Nephron progenitor cell (in vitro differentiated cells): Measurements from ENCODE around the gene PRAF2.
A peak's percentile ranks its signal among the peaks of the same experiment; 100 is the strongest.

ENCODE experiments used
- DNase-seq: peaks from one replicate; pipeline ENCODE4 v3.0.0; 2021
- H3K27ac Mint-ChIP-seq: 2 replicates; pipeline ENCODE4 v1.8.0; 2021; ENCODE audit warnings: mild to moderate bottlenecking, moderate library complexity, mixed read lengths
- H3K27me3 Mint-ChIP-seq: 2 replicates; pipeline ENCODE4 v1.8.0; 2021; ENCODE audit warnings: mild to moderate bottlenecking, low read depth, mixed read lengths; ENCODE audit not compliant: poor library complexity
- H3K36me3 Mint-ChIP-seq: 2 replicates; pipeline ENCODE4 v1.8.0; 2021; ENCODE audit warnings: low read depth, mixed read lengths
- H3K4me1 Mint-ChIP-seq: 2 replicates; pipeline ENCODE4 v1.8.0; 2021; ENCODE audit warnings: mixed read lengths
- H3K4me3 Mint-ChIP-seq: 2 replicates; pipeline ENCODE4 v1.8.0; 2021; ENCODE audit warnings: mild to moderate bottlenecking, moderate library complexity, mixed read lengths
- H3K9me3 Mint-ChIP-seq: 2 replicates; pipeline ENCODE4 v1.8.0; 2021; ENCODE audit warnings: mild to moderate bottlenecking, moderate library complexity, mixed read lengths
- TF ChIP-seq, protein P1 (sequence below): fragments of 200-600 bp; sonication (generic); IDR thresholded peaks from 2 replicates; pipeline ENCODE4 v1.5.0; 2021; ENCODE audit warnings: antibody characterized with exemption

The PRAF2 gene, protein sequence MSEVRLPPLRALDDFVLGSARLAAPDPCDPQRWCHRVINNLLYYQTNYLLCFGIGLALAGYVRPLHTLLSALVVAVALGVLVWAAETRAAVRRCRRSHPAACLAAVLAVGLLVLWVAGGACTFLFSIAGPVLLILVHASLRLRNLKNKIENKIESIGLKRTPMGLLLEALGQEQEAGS

DNA sequence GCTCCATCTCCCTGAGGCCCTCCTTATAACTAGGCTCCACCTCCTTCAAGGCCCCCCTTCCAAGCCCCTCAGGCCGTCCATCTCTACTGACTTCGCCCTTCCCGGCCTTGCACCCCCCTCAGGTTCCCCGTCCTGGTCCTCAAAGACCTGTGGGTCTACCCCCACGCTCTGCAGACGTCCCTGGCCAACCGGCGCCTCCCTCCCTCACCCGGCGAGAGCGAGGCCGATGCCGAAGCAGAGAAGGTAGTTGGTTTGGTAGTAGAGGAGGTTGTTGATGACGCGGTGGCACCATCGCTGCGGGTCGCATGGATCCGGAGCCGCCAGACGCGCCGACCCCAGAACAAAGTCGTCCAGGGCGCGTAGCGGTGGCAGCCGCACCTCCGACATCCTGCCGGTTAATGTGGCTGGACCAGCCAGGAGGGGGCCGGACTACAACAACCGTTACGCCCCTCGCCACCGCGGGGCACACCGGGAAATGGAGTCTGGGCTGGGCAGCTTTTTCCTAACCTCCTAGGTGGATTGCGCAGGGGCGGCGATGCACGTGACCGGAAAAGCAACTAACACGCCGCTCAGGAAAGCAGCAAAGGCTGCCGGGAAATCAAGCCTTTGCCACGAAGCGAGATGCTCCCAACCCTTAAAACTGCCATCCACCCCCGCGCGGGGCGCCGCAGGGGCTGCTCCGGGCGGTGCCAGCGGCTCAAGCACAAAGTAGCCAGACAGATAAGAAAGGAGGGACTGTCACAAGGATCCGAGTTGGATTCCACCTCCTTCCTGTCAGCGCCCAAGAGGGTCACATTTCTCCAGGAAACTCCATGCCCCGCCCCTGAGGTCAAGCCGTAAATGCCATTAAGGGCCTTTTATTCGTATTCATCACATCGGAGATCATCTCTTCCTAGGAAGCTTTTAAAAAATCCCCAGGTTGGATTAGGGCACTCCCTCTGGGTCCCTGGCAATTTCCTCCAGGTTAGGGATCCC is at the start of gene PRAF2:
Gene PRAF2 (minus strand): TSS at position 402 of the 975 bp plus-strand sequence. CDS start 15 bp downstream, at position 387.
- Mint-ChIP-seq H3K4me1 (peaks cover 19% of the 10 kb centered on the region), H3K9me3 (peaks cover 51% of the 10 kb centered on the region), H3K27ac (peak within 1 kb of the TSS; percentile 45), H3K4me3 (peak within 1 kb of the TSS; percentile 85), H3K36me3 (peaks cover 6% of the 10 kb centered on the region), H3K27me3 (no peaks in the 10 kb centered on the region)
- TF ChIP-seq, protein P1, sequence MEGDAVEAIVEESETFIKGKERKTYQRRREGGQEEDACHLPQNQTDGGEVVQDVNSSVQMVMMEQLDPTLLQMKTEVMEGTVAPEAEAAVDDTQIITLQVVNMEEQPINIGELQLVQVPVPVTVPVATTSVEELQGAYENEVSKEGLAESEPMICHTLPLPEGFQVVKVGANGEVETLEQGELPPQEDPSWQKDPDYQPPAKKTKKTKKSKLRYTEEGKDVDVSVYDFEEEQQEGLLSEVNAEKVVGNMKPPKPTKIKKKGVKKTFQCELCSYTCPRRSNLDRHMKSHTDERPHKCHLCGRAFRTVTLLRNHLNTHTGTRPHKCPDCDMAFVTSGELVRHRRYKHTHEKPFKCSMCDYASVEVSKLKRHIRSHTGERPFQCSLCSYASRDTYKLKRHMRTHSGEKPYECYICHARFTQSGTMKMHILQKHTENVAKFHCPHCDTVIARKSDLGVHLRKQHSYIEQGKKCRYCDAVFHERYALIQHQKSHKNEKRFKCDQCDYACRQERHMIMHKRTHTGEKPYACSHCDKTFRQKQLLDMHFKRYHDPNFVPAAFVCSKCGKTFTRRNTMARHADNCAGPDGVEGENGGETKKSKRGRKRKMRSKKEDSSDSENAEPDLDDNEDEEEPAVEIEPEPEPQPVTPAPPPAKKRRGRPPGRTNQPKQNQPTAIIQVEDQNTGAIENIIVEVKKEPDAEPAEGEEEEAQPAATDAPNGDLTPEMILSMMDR = no peak
- DNase-seq = peak; percentile 83

DNA sequence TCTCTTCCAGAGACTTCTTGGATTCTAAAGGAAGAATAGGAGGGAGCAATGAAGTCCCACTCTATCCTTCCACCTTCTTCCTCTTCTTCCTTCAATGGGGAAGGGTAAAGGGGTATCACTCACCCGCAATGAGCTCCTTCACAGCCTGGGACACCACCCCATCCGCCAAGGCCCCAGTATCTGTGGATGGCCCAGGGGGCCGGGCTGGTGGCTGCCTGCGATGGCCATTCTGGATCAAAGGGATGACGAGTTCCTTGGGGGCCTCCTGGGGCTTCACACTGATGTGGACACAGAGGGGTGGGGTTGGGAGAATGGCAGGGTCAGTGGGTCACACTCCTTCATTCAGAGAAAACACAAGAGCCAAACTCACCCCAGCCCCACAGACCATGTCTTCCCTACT is 48.7 kb upstream of the PRAF2 start:
- H3K4me1 Mint-ChIP-seq = peaks cover 15% of the 10 kb centered on the region
- peak overlapping the region; percentile 99 for H3K27ac Mint-ChIP-seq
- no peaks in the 10 kb centered on the region for H3K27me3 Mint-ChIP-seq
- DNase-seq = no peak
- peaks cover 57% of the 10 kb centered on the region for H3K9me3 Mint-ChIP-seq
- TF ChIP-seq, protein P1 = no peak
- H3K36me3 Mint-ChIP-seq = peaks cover 39% of the 10 kb centered on the region
- peak overlapping the region; percentile 97 for H3K4me3 Mint-ChIP-seq

DNA sequence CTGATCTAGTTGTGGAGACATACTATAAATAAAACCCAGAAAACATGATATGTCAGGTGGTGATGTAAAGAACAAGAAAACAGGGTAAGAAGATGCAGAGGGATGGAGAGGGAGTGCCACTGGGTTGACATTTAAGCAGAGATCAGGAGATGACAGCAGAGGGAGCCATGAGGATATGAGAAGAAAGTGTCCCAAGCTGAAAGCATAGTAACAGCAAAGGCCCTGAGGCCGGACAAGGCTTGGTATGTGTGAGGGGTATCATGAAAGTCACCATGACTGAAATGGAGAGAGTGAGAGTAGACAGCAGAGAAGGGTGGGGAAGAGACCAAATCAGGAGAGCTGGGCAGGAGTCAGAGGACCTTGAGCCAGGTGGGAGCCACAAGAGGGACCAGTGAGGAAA is 46.3 kb upstream of the PRAF2 start:
- Mint-ChIP-seq H3K4me3 (no peak overlapping the region), H3K27ac (no peak overlapping the region), H3K27me3 (peaks cover 5% of the 10 kb centered on the region), H3K4me1 (peaks cover 15% of the 10 kb centered on the region), H3K36me3 (peaks cover 54% of the 10 kb centered on the region), H3K9me3 (peaks cover 70% of the 10 kb centered on the region)
- TF ChIP-seq, protein P1 = no peak
- no peak for DNase-seq

DNA sequence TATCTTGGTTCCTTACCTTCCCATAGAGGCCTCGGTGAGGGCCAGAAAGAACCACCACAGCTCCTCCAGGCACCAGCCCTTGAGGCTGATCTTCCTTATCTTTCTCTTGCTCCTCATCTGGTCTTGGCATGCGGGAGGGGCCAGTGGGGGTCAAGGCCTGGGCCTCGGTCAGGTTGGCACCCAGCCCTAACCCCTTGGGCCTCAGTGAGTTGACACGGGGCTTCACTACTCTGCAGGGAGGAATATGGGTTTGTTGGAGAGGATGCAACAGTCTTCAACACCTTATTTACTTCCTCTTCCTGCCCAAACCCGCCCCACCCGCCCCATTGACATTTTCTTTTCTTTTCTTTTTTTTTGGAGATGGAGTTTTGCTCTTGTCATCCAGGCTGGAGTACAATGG is 43.8 kb upstream of the PRAF2 start:
- H3K9me3 Mint-ChIP-seq = peaks cover 55% of the 10 kb centered on the region
- peaks cover 5% of the 10 kb centered on the region for H3K4me1 Mint-ChIP-seq
- TF ChIP-seq, protein P1 = no peak
- no peak overlapping the region for H3K27ac Mint-ChIP-seq
- no peak overlapping the region for H3K4me3 Mint-ChIP-seq
- no peak for DNase-seq
- H3K27me3 Mint-ChIP-seq = peaks cover 5% of the 10 kb centered on the region
- H3K36me3 Mint-ChIP-seq = peaks cover 58% of the 10 kb centered on the region

DNA sequence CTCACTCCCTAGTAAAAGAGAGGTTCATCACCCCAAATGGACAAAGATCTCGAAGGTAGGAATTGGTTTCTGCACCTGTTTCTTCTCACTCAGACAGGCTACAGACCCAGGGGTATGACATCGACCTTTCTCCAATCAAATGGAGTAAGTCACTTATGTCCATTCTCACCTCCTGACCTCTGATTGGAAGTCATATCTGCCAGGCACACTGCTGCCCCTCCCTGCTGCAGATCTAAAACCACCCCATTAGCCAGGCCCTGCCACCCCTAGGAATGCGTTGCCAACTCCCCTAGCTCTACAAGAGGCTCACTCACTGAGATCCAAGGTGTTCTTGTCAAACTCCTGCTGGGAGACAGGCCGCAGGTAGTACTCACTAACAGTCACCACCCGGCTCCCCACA is 42.9 kb upstream of the PRAF2 start:
- H3K27ac Mint-ChIP-seq = no peak overlapping the region
- no peak for DNase-seq
- H3K4me3 Mint-ChIP-seq = no peak overlapping the region
- H3K4me1 Mint-ChIP-seq = no peaks in the 10 kb centered on the region
- H3K36me3 Mint-ChIP-seq = peaks cover 49% of the 10 kb centered on the region
- H3K27me3 Mint-ChIP-seq = peaks cover 8% of the 10 kb centered on the region
- H3K9me3 Mint-ChIP-seq = peaks cover 53% of the 10 kb centered on the region
- TF ChIP-seq, protein P1 = no peak
